Activated T-helper 17 cell treated with anti-CD3 and anti-CD28 coated beads, Interleukin-2, amount 50 U/mL, for 72 hours (primary cell): Measurements from ENCODE around the gene ANXA2. TPM values are rescaled to one million over a fixed set of nuclear protein-coding genes. Genes with fewer than 3 reads are reported as not detected.
A peak's percentile ranks its signal among the peaks of the same experiment; 100 is the strongest.
"Not testable (repeated sequence)": the region's sequence is repeated elsewhere in the genome, so short reads cannot be mapped to it uniquely, and the experiment has no call there.

Experiments used
- ATAC-seq: fragments of 150-1000 bp; cut with Tn5 transposase; replicated peaks from 2 replicates; pipeline ENCODE4 v1.10.0; 2021; ENCODE audit warnings: mild to moderate bottlenecking, moderate library complexity
- H3K27ac Mint-ChIP-seq: one replicate; pipeline ENCODE4 v1.8.0; 2022; ENCODE audit warnings: mixed read lengths
- H3K27me3 Mint-ChIP-seq: one replicate; pipeline ENCODE4 v1.8.0; 2022; ENCODE audit warnings: mixed read lengths
- H3K36me3 Mint-ChIP-seq: one replicate; pipeline ENCODE4 v1.8.0; 2022; ENCODE audit warnings: low read depth, mild to moderate bottlenecking, mixed read lengths
- H3K4me1 Mint-ChIP-seq: one replicate; pipeline ENCODE4 v1.8.0; 2022; ENCODE audit warnings: mixed read lengths
- H3K4me3 Mint-ChIP-seq: one replicate; pipeline ENCODE4 v1.8.0; 2022; ENCODE audit warnings: mild to moderate bottlenecking, mixed read lengths
- H3K9me3 Mint-ChIP-seq: one replicate; pipeline ENCODE4 v1.8.0; 2022; ENCODE audit warnings: mixed read lengths
- total RNA-seq, 2 donors: library from RNA; stranded (reverse); gene quantifications; one replicate each; pipeline ENCODE4 v1.2.3, GENCODE V29; 2022

Gene ANXA2
- total RNA-seq, 2 donors from 2014 or later: 120 to 420 TPM

GRCh38 chr15:60373745-60374144 lies 24.0 kb downstream of the ANXA2 start:
- H3K4me3 Mint-ChIP-seq: no peak overlapping the region
- H3K9me3 Mint-ChIP-seq: no peaks in the 10 kb centered on the region
- no peak for ATAC-seq
- peaks cover 26% of the 10 kb centered on the region for H3K4me1 Mint-ChIP-seq
- H3K36me3 Mint-ChIP-seq: peaks cover 86% of the 10 kb centered on the region
- peak overlapping the region; percentile 61 for H3K27ac Mint-ChIP-seq
- H3K27me3 Mint-ChIP-seq: no peaks in the 10 kb centered on the region

DNA sequence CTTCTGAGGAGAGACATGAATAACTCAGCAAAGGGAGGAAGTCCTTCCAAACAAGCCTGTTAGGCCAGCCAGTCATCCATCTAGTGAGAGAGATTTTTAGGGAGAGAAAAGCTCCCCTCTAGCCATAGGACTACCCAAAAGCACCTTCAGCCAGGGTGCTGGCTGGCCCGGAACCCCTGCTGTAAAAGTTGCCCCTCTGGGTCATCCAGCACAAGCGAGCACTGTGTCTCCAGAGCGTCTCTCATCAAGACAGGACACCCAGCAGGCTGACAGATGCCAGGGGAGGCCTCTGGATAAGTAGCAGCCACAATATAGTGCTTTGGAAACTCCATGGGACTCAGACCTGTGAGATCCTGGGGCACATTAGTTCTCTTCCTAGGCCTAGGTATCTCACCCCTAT lies 24.5 kb downstream of the ANXA2 start:
- peaks cover 86% of the 10 kb centered on the region for H3K36me3 Mint-ChIP-seq
- no peak overlapping the region for H3K4me3 Mint-ChIP-seq
- H3K27me3 Mint-ChIP-seq: no peaks in the 10 kb centered on the region
- no peak for ATAC-seq
- H3K27ac Mint-ChIP-seq: peak overlapping the region; percentile 61
- no peaks in the 10 kb centered on the region for H3K9me3 Mint-ChIP-seq
- H3K4me1 Mint-ChIP-seq: peaks cover 26% of the 10 kb centered on the region

DNA sequence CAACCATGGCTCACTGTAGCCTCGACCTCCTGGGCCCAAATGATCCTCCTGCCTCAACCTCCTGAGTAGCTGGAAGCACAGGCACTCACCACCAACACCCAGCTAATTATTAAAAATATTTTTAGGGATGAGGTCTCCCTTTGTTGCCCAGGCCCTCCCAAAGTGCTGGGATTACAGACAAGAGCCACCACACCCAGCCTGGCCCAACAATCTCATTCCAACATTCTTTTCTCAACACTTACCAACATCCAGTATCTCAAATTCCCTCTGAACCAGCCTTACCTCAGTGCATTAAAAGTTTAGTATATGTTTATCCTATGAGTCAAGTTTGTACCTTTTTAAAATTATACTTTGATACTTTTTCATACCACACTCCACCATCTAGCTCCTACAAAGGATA lies 25.0 kb downstream of the ANXA2 start:
- peaks cover 26% of the 10 kb centered on the region for H3K4me1 Mint-ChIP-seq
- no peaks in the 10 kb centered on the region for H3K9me3 Mint-ChIP-seq
- peaks cover 81% of the 10 kb centered on the region for H3K36me3 Mint-ChIP-seq
- peak overlapping the region; percentile 15 for H3K27ac Mint-ChIP-seq
- H3K4me3 Mint-ChIP-seq: no peak overlapping the region
- ATAC-seq: no peak
- no peaks in the 10 kb centered on the region for H3K27me3 Mint-ChIP-seq

GRCh38 chr15:60372227-60372626 lies 25.6 kb downstream of the ANXA2 start:
- Mint-ChIP-seq H3K27me3 (no peaks in the 10 kb centered on the region), H3K27ac (no peak overlapping the region), H3K4me1 (peaks cover 26% of the 10 kb centered on the region), H3K9me3 (no peaks in the 10 kb centered on the region), H3K36me3 (peaks cover 79% of the 10 kb centered on the region), H3K4me3 (no peak overlapping the region)
- no peak for ATAC-seq

GRCh38 chr15:60371175-60372051 lies 26.4 kb downstream of the ANXA2 start:
- Mint-ChIP-seq H3K27me3 (no peaks in the 10 kb centered on the region), H3K27ac (peak overlapping the region; percentile 85), H3K4me1 (peaks cover 26% of the 10 kb centered on the region), H3K36me3 (peaks cover 70% of the 10 kb centered on the region), H3K4me3 (peak overlapping the region; percentile 52), H3K9me3 (no peaks in the 10 kb centered on the region)
- peak; percentile 62 for ATAC-seq

- H3K4me1 Mint-ChIP-seq: peaks cover 26% of the 10 kb centered on the region
- peak overlapping the region; percentile 52 for H3K4me3 Mint-ChIP-seq
- H3K9me3 Mint-ChIP-seq: no peaks in the 10 kb centered on the region
- no peaks in the 10 kb centered on the region for H3K27me3 Mint-ChIP-seq
- H3K27ac Mint-ChIP-seq: peak overlapping the region; percentile 85
- H3K36me3 Mint-ChIP-seq: peaks cover 64% of the 10 kb centered on the region
- ATAC-seq: peak; percentile 61
Observed at GRCh38 chr15:60370869-60371136, 27.0 kb downstream of the ANXA2 start.

DNA sequence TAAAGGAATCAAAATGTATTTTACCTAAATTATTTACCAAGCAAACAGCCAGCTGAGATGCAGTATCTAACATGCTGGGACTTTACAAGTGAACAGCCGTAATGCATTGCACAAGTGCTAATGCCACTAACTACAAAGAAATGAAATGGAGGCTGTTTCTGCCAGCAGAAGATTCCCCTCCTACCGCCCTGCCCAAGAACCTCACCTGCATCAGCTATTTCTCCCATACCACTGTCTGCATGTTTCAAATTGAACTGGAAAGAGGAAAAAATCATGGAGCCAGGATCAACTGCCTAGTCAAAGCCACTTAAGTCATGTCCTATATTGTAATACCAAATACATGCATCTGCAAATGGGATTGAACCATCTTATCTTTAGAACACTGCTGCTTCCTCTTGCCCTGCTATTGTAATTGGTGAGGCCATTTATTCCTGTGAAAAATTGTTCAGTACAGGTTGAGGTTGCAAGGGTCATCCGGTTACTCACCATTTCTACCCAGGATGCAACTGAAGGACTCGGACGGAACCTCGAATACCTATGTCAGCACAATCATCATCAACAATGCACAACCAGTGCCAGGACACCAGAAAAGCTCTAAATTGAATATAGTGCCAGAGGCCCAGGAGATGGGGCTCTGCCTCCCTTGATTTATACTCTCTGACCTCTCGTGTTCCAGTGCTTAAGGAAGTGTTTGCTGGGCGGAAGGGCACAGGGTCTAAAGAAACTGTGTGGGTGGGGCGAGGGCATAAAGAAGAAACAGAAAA lies 27.5 kb downstream of the ANXA2 start:
- H3K4me3 Mint-ChIP-seq: peak overlapping the region; percentile 52
- H3K27ac Mint-ChIP-seq: no peak overlapping the region
- ATAC-seq: no peak
- peaks cover 26% of the 10 kb centered on the region for H3K4me1 Mint-ChIP-seq
- no peaks in the 10 kb centered on the region for H3K27me3 Mint-ChIP-seq
- peaks cover 63% of the 10 kb centered on the region for H3K36me3 Mint-ChIP-seq
- no peaks in the 10 kb centered on the region for H3K9me3 Mint-ChIP-seq

DNA sequence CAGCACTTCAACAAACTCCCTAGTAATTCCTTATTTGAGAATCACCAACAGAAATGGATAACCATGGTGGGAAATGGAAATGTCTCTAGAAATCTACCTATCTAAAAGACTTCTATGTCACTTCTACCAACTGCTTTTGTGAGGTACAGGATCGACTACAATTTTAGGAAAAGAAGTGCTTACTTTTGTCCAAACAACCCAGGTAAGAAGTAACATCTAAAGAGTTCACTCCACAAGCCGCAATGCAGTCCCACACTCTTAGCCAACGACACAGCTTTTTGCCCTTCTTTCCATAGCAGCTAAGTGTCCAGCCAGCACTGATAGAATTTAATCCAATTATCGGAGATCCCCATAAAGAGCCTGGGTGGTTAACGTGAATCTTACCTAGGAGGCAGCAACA lies 28.1 kb downstream of the ANXA2 start:
- Mint-ChIP-seq H3K27me3 (no peaks in the 10 kb centered on the region), H3K4me3 (no peak overlapping the region), H3K36me3 (peaks cover 61% of the 10 kb centered on the region), H3K4me1 (peaks cover 26% of the 10 kb centered on the region), H3K27ac (no peak overlapping the region), H3K9me3 (no peaks in the 10 kb centered on the region)
- no peak for ATAC-seq

- no peaks in the 10 kb centered on the region for H3K27me3 Mint-ChIP-seq
- peaks cover 65% of the 10 kb centered on the region for H3K36me3 Mint-ChIP-seq
- H3K27ac Mint-ChIP-seq: no peak overlapping the region
- H3K4me3 Mint-ChIP-seq: no peak overlapping the region
- no peaks in the 10 kb centered on the region for H3K9me3 Mint-ChIP-seq
- no peak for ATAC-seq
- peaks cover 24% of the 10 kb centered on the region for H3K4me1 Mint-ChIP-seq
Observed at GRCh38 chr15:60364612-60364924, 33.2 kb downstream of the ANXA2 start.

DNA sequence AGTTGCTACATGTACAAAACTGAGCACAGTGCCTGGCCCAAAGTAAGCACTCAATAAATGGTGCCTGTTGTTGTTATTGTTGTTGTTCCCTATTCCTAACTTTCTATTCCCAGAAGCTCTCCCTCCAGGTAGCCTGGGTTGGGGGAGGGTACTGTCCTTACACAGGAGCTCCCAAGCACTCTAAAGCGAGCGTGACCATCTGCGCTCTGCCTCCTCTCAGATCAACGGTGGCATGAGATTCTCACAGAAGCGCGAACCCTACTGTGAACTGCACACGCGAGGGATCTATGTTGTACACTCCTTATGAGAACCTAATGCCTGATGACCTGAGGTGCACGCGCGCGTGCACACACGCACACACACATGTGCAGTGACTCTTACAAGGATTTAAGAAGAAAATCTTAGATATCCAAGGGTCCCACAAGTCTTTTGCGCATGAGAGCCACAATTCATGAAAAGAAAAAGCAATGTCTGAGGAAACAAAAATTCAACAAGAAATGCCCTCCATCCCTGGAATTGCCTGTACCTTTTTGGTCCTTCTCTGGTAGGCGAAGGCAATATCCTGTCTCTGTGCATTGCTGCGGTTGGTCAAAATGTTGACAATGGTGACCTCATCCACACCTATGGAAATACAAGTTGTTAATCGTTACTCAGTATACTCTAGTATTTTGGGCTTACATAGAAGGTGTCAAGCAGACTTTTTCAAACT lies 33.7 kb downstream of the ANXA2 start:
- H3K4me1 Mint-ChIP-seq: peaks cover 24% of the 10 kb centered on the region

DNA sequence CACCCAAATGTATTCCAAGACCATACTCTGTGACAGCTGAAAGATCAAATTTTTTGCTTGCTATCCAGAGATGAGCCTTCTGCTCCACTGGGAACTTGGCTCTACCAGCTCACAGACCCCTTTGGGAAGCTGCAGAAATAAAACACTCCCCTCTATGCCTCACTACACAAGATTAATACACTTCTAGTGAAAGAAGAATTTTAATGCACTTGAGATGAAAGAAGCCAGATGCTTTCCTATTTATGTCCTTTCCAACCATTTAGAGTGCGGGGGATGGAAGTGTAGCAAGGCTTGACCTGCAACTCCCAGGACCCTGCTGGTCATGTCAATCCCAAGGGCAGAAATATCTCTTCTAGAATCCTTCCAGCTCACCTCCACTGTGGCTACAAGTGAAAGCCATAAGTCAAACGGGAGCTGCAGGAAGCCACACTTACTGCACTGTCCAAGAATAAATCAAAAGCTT lies 34.7 kb downstream of the ANXA2 start:
- Mint-ChIP-seq H3K4me1 (peaks cover 24% of the 10 kb centered on the region), H3K36me3 (peaks cover 73% of the 10 kb centered on the region), H3K4me3 (peak overlapping the region; percentile 68), H3K27ac (peak overlapping the region; percentile 89), H3K27me3 (no peaks in the 10 kb centered on the region), H3K9me3 (no peaks in the 10 kb centered on the region)
- ATAC-seq: no peak

More for the DNA sequence above, 33.7 kb downstream of the ANXA2 start:
- ATAC-seq: no peak
- Mint-ChIP-seq H3K27me3 (no peaks in the 10 kb centered on the region), H3K27ac (no peak overlapping the region), H3K4me3 (no peak overlapping the region), H3K9me3 (no peaks in the 10 kb centered on the region), H3K36me3 (peaks cover 65% of the 10 kb centered on the region)

DNA sequence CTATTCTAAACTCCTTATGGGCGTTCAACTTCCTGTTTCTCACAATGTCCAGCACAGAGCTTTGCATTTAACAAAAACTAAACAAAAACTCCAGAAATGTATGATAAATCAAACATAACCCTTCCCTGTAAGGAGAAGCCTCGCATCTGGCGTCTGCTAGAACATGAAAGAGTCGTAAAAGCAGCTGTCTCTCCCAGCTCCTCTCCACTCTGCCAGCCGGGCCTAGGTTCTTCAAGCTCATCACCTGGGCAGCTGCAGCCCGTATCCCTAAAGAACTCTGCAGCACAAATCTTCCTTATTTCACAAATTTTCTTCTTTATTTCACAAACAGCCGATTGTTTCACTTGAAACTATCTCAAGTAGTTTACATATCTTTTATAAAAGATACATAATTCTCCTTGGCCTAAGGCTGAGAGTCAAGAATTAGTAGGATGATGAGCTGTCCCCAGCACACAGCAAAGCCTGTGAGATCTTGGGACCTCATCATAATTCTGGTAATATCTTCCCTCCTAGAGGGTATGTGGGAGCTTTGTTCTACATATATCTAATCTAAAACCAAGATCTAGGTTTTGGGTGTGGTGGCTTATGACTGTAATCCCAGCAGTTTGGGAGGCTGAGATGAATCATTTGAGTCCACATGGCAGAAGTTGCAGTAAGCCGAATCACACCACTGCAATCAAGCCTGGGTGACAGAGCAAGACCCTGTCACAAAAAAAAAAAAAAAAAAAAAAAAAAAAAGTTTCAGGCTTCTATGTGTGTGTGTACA lies 35.3 kb downstream of the ANXA2 start:
- H3K4me3 Mint-ChIP-seq: peak overlapping the region; percentile 68
- ATAC-seq: peak; percentile 99
- peaks cover 24% of the 10 kb centered on the region for H3K4me1 Mint-ChIP-seq
- peak overlapping the region; percentile 89 for H3K27ac Mint-ChIP-seq
- H3K36me3 Mint-ChIP-seq: peaks cover 79% of the 10 kb centered on the region
- H3K9me3 Mint-ChIP-seq: no peaks in the 10 kb centered on the region
- H3K27me3 Mint-ChIP-seq: no peaks in the 10 kb centered on the region

DNA sequence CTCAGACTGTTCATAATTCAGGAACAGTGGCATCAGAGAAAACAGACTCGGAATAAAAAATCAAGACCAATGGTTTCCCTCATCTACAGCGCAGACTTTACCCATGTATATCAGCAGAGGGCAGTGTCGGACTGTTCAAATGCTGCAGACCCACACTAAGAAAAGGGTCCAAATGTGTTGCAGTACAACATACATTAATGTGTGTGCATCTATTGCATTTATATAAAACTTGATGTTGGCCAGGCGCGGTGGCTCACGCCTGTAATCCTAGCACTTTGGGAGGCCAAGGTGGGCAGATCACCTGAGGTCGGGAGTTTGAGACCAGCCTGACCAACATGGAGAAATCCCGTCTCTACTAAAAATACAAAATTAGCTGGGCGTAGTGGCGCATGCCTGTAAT lies 38.0 kb downstream of the ANXA2 start:
- H3K36me3 Mint-ChIP-seq: peaks cover 100% of the 10 kb centered on the region
- H3K9me3 Mint-ChIP-seq, H3K27me3 Mint-ChIP-seq, ATAC-seq, H3K4me3 Mint-ChIP-seq: not testable (repeated sequence)
- peaks cover 29% of the 10 kb centered on the region for H3K4me1 Mint-ChIP-seq
- H3K27ac Mint-ChIP-seq: peak overlapping the region; percentile 32
